AG09309 (cell line): Measurements from ENCODE around the gene DIO1.
"Not testable (repeated sequence)": the region's sequence is repeated elsewhere in the genome, so short reads cannot be mapped to it uniquely, and the experiment has no call there.

Source experiments
- DNase-seq: peaks from one replicate; pipeline ENCODE4 v3.0.0-alpha.2; 2010; ENCODE audit warnings: low read depth
- H3K4me3 ChIP-seq: 2 replicates; pipeline ENCODE4 v1.5.1; 2011; ENCODE audit warnings: mild to moderate bottlenecking, low read depth, low read length, moderate library complexity; ENCODE audit not compliant: control insufficient read depth
- TF ChIP-seq, protein P1 (sequence below): IDR thresholded peaks from 2 replicates; pipeline ENCODE4 v1.5.1; 2011; ENCODE audit warnings: mild to moderate bottlenecking, low read depth, low read length, inconsistent platforms; ENCODE audit not compliant: insufficient read depth, control insufficient read depth; ENCODE audit errors: missing control alignments

The DIO1 gene

DNA sequence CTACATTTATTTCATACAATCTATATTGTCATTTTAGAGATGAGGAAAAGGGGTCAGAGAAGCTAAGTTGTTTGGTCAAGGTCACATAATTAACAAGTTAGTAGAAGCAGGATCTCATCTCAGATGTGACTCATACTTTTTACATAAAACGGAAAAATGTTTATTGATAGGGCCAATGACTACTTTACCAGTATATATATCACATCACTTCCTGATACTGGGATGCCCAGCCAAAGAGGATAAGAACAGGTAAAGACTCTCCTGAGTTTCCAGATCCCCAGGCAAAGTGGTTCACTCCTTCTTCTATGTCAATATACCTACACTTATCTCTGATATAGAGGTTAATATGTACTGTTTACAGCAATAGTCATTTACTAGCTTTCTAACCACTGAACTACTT is 25.4 kb upstream of the DIO1 start:
- no peak for DNase-seq
- H3K4me3 ChIP-seq = no peak overlapping the region
- TF ChIP-seq, protein P1, sequence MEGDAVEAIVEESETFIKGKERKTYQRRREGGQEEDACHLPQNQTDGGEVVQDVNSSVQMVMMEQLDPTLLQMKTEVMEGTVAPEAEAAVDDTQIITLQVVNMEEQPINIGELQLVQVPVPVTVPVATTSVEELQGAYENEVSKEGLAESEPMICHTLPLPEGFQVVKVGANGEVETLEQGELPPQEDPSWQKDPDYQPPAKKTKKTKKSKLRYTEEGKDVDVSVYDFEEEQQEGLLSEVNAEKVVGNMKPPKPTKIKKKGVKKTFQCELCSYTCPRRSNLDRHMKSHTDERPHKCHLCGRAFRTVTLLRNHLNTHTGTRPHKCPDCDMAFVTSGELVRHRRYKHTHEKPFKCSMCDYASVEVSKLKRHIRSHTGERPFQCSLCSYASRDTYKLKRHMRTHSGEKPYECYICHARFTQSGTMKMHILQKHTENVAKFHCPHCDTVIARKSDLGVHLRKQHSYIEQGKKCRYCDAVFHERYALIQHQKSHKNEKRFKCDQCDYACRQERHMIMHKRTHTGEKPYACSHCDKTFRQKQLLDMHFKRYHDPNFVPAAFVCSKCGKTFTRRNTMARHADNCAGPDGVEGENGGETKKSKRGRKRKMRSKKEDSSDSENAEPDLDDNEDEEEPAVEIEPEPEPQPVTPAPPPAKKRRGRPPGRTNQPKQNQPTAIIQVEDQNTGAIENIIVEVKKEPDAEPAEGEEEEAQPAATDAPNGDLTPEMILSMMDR = no peak

DNA sequence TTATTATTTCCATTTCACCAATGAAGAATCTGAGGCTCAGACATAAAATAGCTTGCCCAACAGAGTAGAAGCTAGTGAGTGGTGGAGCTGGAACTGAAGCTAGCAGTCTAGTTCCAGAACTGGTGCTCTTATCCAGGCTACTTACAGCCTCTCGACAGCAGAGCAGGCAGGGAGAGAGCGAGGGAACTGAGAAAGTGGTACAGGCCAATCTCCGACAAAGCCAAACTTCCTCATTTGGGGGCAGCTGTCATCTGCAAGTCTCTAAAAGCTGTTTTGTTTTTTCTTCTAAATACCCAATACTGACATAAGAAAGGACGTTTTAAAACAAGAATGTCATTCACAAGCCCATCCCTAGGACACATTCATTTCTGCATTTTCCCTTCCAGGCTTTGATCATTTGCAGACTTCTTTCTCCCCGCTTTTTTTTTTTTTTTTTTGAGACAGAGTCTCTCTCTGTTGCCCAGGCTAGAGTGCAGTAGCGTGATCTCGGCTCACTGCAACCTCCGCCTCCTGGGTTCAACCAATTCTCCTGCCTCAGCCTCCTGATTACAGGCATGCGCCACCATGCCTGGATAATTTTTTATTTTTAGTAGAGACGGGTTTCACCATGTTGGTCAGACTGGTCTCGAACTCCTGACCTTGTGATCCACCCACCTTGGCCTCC is 24.4 kb upstream of the DIO1 start:
- H3K4me3 ChIP-seq = no peak overlapping the region
- TF ChIP-seq, protein P1 = no peak
- no peak for DNase-seq

DNA sequence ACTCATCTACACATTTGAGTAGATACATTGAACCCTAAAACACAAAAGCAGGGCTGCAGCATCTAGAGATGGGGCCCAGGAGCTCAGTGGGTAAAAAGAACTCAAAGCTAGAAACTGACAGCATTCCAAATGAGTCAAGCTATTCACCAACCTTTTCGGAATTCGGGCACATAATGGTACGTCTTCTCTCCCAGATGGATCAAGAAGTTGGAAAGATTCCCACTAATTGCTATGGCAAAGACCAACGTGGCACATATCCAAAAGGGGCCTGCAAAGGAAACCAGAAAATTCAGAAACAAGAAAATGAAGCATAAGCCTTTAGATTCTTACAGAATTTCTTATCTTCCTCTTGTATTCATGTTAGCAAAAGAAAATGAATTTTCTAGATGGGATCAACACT is 22.8 kb upstream of the DIO1 start:
- no peak overlapping the region for H3K4me3 ChIP-seq
- DNase-seq = no peak
- TF ChIP-seq, protein P1 = no peak

DNA sequence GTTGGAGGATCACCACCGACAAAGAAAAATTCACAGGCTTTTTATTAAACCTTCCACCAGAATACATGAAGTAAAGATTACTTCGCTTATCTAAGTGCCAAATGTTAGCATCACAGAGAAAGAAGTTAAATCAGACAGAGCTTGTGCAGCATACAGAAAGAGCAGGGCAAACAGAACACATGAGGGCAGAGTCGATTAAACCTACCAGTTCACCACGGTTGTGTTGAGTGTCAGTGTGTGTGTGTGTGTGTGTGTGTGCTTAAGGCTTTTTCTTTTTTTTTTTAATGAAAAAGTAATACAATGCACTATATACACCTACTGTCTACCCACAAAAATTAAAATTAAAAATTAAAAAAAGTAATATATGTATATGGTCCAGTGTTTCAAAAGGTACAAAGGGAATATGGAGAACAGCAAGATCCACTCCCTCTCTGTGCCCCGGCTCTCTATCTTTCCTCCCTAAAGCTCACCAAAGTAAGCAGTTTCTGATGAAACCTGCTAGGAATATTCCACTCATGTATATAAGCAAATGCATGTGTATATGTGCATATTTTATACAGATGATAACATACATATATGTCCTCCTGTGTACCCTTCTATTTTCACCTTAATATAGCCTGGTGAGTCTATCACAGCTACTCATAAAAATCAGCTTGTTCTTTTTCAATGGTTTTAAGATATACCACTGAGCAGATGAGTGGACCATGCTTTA is 22.1 kb upstream of the DIO1 start:
- H3K4me3 ChIP-seq = no peak overlapping the region
- TF ChIP-seq, protein P1 = no peak
- DNase-seq = no peak

DNA sequence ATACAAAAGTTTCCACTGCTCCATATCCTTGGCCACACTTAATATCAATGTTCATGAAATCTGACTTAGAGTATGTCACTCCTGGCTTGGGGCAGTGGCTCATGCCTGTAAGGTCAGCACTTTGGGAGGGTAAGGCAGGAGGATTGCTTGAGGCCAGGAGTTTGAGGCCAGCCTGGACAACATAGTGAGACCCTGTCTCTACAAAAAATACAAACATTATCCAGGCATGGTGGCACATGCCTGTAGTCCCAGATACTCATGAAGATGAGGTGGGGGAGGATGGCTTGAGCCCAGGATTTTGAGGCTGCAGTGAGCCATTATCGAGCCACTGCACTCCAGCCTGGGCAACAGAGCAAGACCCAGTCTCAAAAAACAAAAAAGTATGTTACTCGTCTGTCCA is 18.8 kb upstream of the DIO1 start:
- DNase-seq, H3K4me3 ChIP-seq: not testable (repeated sequence)

DNA sequence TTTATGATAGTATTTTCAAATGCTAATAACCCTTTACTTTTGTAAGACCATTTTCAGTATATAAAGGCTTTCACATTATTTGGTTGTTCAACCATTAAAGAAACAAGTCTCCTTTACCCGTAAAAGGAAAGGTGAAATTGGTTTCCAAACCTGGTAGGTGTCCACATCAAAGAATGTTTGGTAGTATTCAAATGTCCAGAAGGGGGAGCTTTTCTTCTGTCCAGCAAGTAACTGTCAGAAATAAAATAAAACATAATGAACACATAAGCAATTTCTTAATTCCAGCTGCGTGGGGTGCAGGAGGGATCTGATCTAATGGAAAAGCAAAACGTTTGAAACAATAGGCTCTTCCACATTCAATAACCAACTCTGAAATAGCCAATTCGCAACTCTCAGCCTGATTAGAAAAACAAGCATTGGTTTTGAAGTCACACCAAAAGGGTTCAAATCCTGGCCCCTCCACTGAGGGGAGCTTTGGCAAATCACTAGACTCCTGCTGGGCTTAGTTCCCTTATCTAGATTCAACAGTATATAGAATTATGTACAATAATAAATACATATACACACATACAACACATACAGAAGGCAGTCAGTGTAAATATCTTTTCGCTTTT is 15.4 kb upstream of the DIO1 start:
- H3K4me3 ChIP-seq = no peak overlapping the region
- DNase-seq = peak; percentile 28
- TF ChIP-seq, protein P1 = peak; percentile 55

DNA sequence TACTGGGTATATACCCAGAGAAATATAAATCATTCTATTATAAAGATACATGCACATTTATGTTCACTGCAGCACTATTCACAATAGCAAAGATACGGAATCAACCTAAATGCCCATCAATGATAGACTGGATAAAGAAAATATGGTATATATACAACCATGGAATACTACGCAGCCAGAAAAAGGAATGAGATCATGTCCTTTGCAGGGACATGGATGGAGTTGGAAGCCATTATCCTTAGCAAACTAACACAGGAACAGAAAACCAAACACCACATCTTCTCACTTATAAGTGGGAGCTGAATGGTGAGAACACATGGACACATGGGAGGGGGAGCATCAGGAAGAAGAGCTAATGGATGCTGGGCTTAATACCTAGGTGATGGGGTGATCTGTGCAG is 12.1 kb upstream of the DIO1 start:
- not testable (repeated sequence) for DNase-seq, H3K4me3 ChIP-seq

DNA sequence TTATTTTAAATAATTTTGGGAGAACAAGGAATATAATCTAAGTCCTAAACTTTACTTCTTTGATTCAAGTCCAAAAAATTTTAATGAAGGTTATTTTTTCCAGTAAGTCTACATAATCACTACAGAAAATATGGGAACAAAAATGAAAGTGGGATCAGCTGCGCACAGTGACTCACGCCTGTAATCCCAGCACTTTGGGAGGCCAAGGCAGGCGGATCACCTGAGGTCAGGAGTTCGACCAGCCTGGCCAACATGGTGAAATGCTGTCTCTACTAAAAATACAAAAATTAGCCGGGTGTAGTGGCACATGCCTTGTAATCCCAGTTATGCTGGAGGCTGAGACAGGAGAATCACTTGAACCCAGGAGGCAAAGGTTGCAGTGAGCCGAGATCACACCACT is 10.4 kb upstream of the DIO1 start:
- not testable (repeated sequence) for DNase-seq, H3K4me3 ChIP-seq
